Amygdala (tissue), 56 donors: ENCODE data around the gene C3.
"Not testable (repeated sequence)": the region's sequence is repeated elsewhere in the genome, so short reads cannot be mapped to it uniquely, and the experiment has no call there.

Source experiments
- DNase-seq, 56 donors: peaks; one replicate each; lab custom pipeline; 2025; lab: John Stamatoyannopoulos, UW

The C3 gene

GRCh38 chr19:6633456-6633813, 87.0 kb downstream of the C3 start:
- DNase-seq: not testable (repeated sequence)

- peak in 52 of 56 donors; percentile 1 to 86 (median 44) for DNase-seq
Measured at GRCh38 chr19:6632747-6633455, 87.5 kb downstream of the C3 start.

GRCh38 chr19:6632002-6632621, 88.3 kb downstream of the C3 start:
- peak in 41 of 56 donors; percentile 1 to 84 (median 16) for DNase-seq
